Stimulated activated CD4-positive, alpha-beta T cell treated with anti-CD3 and anti-CD28 coated beads, TNF-alpha, amount 100 ng/mL, for 1 hour (primary cell): ENCODE data around the gene TPSAB1.
"Not testable (repeated sequence)": the region's sequence is repeated elsewhere in the genome, so short reads cannot be mapped to it uniquely, and the experiment has no call there.

Source experiments
- DNase-seq, 3 donors: peaks; one replicate each; pipeline ENCODE4 v3.0.0-alpha.2; 2020; ENCODE audit warnings: low read depth in 3 of 3, low spot score in 1 of 3

Gene TPSAB1

GRCh38 chr16:1265090-1265630, 24.7 kb downstream of the TPSAB1 start:
- no peak for DNase-seq

- no peak for DNase-seq
Measured at GRCh38 chr16:1265826-1266225, 25.3 kb downstream of the TPSAB1 start.

- DNase-seq = not testable (repeated sequence)
Measured at GRCh38 chr16:1269418-1269817, 28.9 kb downstream of the TPSAB1 start.

GRCh38 chr16:1271380-1271723, 30.8 kb downstream of the TPSAB1 start:
- DNase-seq = no peak

GRCh38 chr16:1271724-1272413, 31.4 kb downstream of the TPSAB1 start:
- not testable (repeated sequence) for DNase-seq

GRCh38 chr16:1272453-1273198, 32.1 kb downstream of the TPSAB1 start:
- no peak for DNase-seq

GRCh38 chr16:1273816-1274215, 33.3 kb downstream of the TPSAB1 start:
- DNase-seq = no peak

- no peak for DNase-seq
Measured at GRCh38 chr16:1274767-1275166, 34.3 kb downstream of the TPSAB1 start.

GRCh38 chr16:1275791-1276579, 35.5 kb downstream of the TPSAB1 start:
- no peak for DNase-seq

- no peak for DNase-seq
Measured at GRCh38 chr16:1276580-1276878, 36.0 kb downstream of the TPSAB1 start.

GRCh38 chr16:1277151-1277598, 36.7 kb downstream of the TPSAB1 start:
- no peak for DNase-seq

- DNase-seq = no peak
Measured at GRCh38 chr16:1277617-1278282, 37.2 kb downstream of the TPSAB1 start.

GRCh38 chr16:1278477-1278876, 38.0 kb downstream of the TPSAB1 start:
- no peak for DNase-seq

- no peak for DNase-seq
Measured at GRCh38 chr16:1279081-1279944, 38.8 kb downstream of the TPSAB1 start.

GRCh38 chr16:1279945-1280589, 39.6 kb downstream of the TPSAB1 start:
- no peak for DNase-seq

- no peak for DNase-seq
Measured at GRCh38 chr16:1280783-1281182, 40.3 kb downstream of the TPSAB1 start.

GRCh38 chr16:1281517-1281916, 41.0 kb downstream of the TPSAB1 start:
- DNase-seq = no peak

GRCh38 chr16:1282324-1282973, 41.9 kb downstream of the TPSAB1 start:
- no peak for DNase-seq

GRCh38 chr16:1283296-1283695, 42.8 kb downstream of the TPSAB1 start:
- DNase-seq = no peak
